ENCODE data around the gene PAQR6.

Gene PAQR6

DNA sequence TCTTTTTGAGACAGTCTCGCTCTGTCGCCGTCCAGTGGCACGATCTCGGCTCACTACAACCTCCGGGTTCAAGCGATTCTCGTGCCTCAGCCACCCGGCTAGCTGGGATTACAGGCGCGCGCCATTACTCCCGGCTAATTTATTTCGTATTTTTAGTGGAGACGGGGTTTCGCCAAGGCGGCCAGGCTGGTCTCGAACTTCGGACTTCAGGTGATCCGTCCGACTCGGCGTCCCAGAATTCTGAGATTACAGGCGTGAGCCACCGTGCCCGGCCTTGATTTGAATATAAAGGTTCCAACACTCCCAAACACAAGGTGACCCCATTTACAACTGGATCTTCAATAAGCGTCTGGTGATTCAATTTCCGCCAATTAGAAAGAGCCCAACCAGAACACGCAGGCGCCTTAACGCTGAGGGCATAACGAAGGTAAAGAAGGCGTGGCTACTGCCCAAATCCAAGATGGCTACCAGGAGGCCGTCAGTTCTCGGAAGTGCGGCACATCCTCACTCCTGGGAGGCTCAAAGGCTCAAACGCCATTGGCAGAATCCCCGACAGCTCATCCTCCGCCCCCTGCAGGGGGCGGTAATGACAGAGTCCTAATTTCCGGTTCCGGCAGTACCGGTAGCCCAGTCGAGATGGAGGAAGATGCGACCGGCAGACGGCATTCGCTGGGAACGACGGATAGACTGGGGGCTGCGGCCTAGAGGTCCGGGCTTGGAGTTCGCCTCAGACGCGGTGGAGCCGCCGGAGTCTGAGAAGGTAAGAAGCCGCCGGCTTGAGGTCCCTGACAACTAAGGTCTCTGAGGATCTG is 54.2 kb downstream of the PAQR6 start, which contains the start of gene SLC25A44:
SLC25A44 (plus strand) TSS at position 617 of the 812 bp plus-strand sequence. CDS start 5,744 bp downstream, outside the sequence.
- peak; percentile 99 for DNase-seq
